Skeletal muscle satellite cell (primary cell): Measurements from ENCODE around the gene MARK1.

ENCODE experiments used
- H3K27me3 ChIP-seq: 2 replicates; pipeline ENCODE4 v1.7.0; 2013; ENCODE audit warnings: low read length; ENCODE audit not compliant: control insufficient read depth, insufficient read depth
- H3K36me3 ChIP-seq: 2 replicates; pipeline ENCODE4 v1.7.0; 2013; ENCODE audit warnings: mild to moderate bottlenecking, control low read depth, low read length; ENCODE audit not compliant: insufficient read depth
- H3K4me1 ChIP-seq: 2 replicates; pipeline ENCODE4 v1.7.0; 2013; ENCODE audit warnings: low read length; ENCODE audit not compliant: control insufficient read depth, insufficient read depth
- H3K4me2 ChIP-seq: 2 replicates; pipeline ENCODE4 v1.7.0; 2013; ENCODE audit warnings: mild to moderate bottlenecking, low read length
- H3K4me3 ChIP-seq: 2 replicates; pipeline ENCODE4 v1.7.0; 2013; ENCODE audit warnings: low read length
- H3K9ac ChIP-seq: 2 replicates; pipeline ENCODE4 v1.7.0; 2013; ENCODE audit warnings: mild to moderate bottlenecking, low read depth, low read length, moderate library complexity
- H3K9me3 ChIP-seq: replicated peaks from 2 replicates; pipeline ENCODE4 v1.7.0; 2013; ENCODE audit warnings: mild to moderate bottlenecking, control low read depth, low read length

The MARK1 gene

DNA sequence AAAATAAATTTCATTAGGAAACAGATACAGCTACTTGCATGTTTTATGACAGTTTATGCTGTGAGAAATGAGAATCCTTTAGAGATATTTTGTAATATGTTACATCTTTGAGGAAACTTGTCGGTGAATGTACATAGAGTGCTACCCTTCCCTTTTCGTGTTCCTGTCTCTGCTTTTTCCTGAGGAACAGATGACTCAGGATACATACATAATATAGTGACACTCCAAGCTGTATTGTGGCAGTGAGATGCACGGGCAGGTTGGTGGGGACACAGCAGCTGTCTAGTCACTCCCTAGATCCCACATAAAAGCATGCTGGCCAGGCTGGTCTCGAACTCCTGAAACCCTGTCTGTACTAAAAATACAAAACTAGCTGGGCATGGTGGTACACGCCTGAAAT, 20.9 kb upstream of the MARK1 start:
- Histone ChIP-seq H3K4me1 (no peaks in the 10 kb centered on the region), H3K36me3 (no peaks in the 10 kb centered on the region), H3K4me2 (no peak overlapping the region), H3K9ac (no peak overlapping the region), H3K9me3 (no peaks in the 10 kb centered on the region), H3K27me3 (peaks cover 19% of the 10 kb centered on the region), H3K4me3 (no peak overlapping the region)

DNA sequence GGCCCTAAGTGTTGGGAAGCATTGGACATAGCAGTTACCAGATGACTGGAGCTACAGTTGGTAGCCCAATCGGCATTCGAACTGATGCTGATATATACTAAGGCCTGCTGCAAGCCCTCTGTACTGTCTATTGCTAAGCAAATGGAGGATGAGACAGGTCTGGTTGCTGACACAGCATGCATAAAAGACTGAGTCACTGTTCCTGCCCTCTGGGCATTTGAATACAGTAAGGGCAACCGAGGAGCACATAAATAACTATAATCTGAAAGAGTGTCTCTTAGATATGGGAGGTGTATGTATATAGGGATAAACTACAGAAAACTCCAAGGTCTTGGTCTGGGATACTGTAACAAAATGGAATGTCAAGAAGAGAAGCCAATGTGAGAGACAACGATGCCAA, 16.8 kb upstream of the MARK1 start:
- H3K36me3 ChIP-seq = no peaks in the 10 kb centered on the region
- H3K4me2 ChIP-seq = no peak overlapping the region
- no peaks in the 10 kb centered on the region for H3K4me1 ChIP-seq
- peaks cover 15% of the 10 kb centered on the region for H3K27me3 ChIP-seq
- H3K9me3 ChIP-seq = no peaks in the 10 kb centered on the region
- H3K9ac ChIP-seq = no peak overlapping the region
- no peak overlapping the region for H3K4me3 ChIP-seq

DNA sequence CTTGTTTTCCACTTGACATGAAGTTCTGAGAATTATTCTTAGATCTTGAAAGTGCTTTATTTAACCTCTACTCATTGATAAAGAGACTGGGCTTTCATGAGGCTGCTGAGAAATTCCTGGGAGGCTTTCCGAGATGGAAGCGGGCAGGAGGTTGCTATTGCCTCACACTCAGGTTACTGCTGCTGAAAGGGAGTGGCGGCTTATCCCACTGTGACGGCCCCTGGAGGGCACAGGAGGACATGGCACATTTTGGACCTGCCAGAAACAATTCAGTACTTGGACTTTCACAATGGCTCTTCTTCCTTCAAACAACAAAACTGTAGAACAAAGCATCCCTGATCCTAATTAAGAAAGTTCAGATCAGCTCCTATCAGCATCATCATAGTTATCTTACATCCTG, 16.2 kb upstream of the MARK1 start:
- H3K27me3 ChIP-seq = peaks cover 15% of the 10 kb centered on the region
- H3K9me3 ChIP-seq = no peaks in the 10 kb centered on the region
- no peak overlapping the region for H3K4me3 ChIP-seq
- no peaks in the 10 kb centered on the region for H3K36me3 ChIP-seq
- H3K4me2 ChIP-seq = no peak overlapping the region
- no peaks in the 10 kb centered on the region for H3K4me1 ChIP-seq
- H3K9ac ChIP-seq = no peak overlapping the region

DNA sequence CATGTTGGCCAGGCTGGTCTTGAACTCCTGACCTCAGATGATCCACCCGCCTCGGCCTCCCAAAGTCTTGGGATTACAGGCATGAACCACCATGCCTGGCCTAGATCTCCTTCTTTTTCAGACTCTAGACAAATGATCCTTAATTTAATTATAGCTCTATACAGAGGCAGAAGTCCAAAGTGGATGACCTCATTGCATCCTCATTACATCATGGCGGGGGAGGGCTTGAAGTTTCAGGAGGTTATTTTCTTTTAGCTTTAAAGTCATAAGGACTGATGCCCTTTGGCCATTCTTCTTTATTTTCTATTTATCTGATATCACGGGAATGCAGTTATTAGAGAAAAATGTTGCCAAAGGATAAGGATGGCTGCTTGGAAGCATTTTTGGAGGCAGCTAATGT, 14.1 kb upstream of the MARK1 start:
- Histone ChIP-seq H3K9ac (no peak overlapping the region), H3K4me1 (no peaks in the 10 kb centered on the region), H3K4me2 (no peak overlapping the region), H3K27me3 (peaks cover 21% of the 10 kb centered on the region), H3K36me3 (no peaks in the 10 kb centered on the region), H3K4me3 (no peak overlapping the region), H3K9me3 (no peaks in the 10 kb centered on the region)

DNA sequence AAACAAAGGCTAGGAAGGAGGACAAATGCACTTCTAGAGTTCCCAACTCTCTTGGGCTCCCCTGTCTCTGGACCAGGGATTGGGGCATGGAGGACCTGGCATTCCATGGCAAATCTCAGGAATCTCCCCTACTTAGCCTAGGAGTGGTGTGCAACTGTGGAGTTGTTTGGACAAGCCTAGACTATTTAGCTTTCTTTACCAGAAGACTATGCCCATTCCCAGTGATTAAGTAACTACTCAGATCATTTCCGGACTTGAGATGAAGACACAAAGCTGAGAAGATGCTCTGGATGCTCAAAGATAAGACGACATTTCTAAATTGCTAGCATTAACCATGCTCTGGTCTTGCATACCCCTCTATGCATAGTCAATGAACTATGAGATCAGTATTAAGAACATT, 13.7 kb upstream of the MARK1 start:
- H3K27me3 ChIP-seq = peaks cover 21% of the 10 kb centered on the region
- no peak overlapping the region for H3K9ac ChIP-seq
- no peaks in the 10 kb centered on the region for H3K9me3 ChIP-seq
- no peaks in the 10 kb centered on the region for H3K4me1 ChIP-seq
- no peak overlapping the region for H3K4me3 ChIP-seq
- no peak overlapping the region for H3K4me2 ChIP-seq
- no peaks in the 10 kb centered on the region for H3K36me3 ChIP-seq

DNA sequence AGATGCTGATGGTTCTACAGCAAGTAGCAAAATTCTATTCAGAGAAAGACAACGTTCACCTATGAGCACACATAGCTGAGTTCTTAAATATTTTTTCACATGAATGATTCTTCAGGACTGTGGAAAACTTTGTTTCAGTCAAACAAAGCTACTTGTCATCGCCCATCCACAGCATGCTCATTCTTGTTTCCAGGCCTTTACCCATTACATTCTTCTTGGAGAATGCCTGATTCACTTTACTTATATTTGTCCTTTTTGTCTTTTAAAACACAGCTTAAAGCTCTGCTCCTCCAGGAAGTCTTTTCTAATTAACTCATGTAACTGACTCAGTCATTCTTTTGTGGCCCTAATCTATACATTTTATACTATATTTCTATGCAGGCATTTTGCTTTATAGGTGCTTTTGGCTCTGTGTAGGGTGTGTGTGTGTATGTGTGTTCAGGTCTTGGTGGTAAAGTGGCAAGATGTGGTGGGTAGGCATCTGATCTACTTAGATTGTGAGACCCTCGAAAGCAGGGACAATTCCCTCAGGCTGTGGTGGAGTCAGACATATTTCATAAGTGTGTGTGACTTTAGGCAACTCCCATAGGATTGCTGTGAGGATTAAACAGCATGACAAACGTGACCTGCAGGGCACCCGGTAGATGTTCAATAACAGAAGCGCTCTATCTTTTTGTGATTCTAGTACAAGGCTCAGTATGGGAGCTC, 11.8 kb upstream of the MARK1 start:
- H3K4me1 ChIP-seq = no peaks in the 10 kb centered on the region

DNA sequence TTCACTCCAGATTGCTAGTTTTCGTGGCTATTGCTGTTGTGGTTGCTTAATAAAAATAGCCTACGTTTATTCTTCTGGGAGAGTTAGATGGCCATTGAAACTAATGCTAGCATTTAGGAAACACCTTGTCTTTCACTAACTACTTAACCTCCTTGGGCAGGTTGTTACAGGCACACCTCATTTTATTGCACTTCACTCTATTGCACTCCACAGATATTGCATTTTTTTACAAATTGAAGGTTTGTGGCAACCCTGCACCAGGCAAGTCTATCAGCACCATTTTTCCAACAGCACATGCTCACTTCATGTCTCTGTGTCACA, 11.3 kb upstream of the MARK1 start:
- Histone ChIP-seq H3K9me3 (no peaks in the 10 kb centered on the region), H3K4me1 (no peaks in the 10 kb centered on the region), H3K27me3 (peaks cover 9% of the 10 kb centered on the region), H3K4me2 (no peak overlapping the region), H3K9ac (no peak overlapping the region), H3K36me3 (no peaks in the 10 kb centered on the region), H3K4me3 (no peak overlapping the region)

More for the DNA sequence above, 11.8 kb upstream of the MARK1 start:
- H3K9me3 ChIP-seq = no peaks in the 10 kb centered on the region
- H3K4me2 ChIP-seq = no peak overlapping the region
- H3K27me3 ChIP-seq = peaks cover 13% of the 10 kb centered on the region
- no peak overlapping the region for H3K4me3 ChIP-seq
- H3K9ac ChIP-seq = no peak overlapping the region
- H3K36me3 ChIP-seq = no peaks in the 10 kb centered on the region

DNA sequence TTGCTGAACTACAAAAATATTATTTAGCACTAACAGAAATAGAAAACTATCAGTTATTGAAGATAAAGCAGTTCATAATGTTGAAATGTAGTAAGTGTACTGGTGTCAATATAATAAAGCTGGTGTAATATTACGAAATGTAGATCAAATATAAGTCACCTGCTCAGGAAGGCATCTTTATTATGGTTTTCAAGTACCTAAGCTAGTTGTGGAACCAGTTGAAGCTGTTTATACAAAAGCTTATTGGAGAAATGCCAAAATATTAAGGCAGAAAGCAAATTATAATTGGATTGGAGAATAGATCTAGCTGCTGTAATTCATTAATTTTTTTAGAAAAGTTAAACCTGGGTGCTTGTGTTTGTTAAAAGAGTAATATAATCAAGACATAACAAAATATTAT, 6.2 kb upstream of the MARK1 start:
- H3K4me2 ChIP-seq = no peak overlapping the region
- H3K4me3 ChIP-seq = no peak overlapping the region
- no peak overlapping the region for H3K9ac ChIP-seq
- no peaks in the 10 kb centered on the region for H3K9me3 ChIP-seq
- no peaks in the 10 kb centered on the region for H3K4me1 ChIP-seq
- no peaks in the 10 kb centered on the region for H3K36me3 ChIP-seq
- H3K27me3 ChIP-seq = peaks cover 33% of the 10 kb centered on the region

DNA sequence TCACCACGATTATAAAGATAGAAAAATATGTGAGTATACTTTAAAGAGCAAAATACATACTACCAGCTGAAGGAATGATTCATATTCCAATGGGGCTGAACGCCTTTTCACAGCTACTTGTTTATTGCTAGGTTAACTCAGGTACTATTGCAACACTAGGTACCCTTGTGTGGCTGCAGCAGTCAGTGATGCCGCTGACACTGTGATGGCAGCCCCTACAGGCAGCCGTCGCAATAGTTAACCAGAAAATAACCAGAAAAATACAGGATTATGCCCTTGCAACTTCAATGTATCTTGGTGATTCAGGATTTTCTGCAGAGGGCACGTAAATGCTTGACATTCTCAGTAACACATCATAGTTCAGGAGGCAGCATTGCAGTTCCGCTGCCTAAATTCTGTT, 1.6 kb upstream of the MARK1 start:
- H3K4me3 ChIP-seq = no peak overlapping the region
- H3K4me1 ChIP-seq = no peaks in the 10 kb centered on the region
- H3K9ac ChIP-seq = no peak overlapping the region
- H3K4me2 ChIP-seq = no peak overlapping the region
- H3K36me3 ChIP-seq = no peaks in the 10 kb centered on the region
- no peaks in the 10 kb centered on the region for H3K9me3 ChIP-seq
- H3K27me3 ChIP-seq = peaks cover 24% of the 10 kb centered on the region

DNA sequence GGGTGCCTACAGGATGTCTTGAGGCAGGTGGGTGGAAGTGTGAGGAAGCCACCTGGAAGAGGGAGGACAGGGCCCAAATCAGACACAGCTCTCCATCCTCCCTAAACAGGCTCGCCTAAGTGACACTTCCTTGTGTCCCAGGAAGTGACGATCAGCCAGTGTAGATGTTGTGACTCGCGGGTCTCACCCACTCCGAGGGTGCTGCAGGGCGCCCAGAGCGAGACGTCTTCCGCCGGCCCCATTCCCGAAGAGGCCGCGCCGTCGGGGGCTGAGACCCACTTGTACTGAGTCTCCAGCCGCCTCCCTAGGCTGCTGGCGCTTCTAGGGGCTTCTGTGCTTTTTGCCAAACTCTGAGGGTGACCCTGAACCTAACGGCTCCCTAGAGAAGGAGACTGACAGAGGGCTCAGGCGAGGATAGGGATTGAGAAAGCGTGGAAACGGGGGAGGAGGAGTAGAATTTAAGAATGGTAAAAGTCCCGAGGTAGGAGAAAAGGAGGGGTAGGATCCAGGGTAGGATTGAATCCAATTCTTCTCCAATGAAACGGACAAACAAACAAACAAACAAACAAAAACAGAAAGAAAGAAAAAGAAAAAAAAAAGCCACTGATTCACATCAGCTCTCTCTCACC, 543 bp upstream of the MARK1 start:
- Histone ChIP-seq H3K9me3 (no peaks in the 10 kb centered on the region), H3K9ac (peak overlapping the region; percentile 82), H3K27me3 (peaks cover 23% of the 10 kb centered on the region)

DNA sequence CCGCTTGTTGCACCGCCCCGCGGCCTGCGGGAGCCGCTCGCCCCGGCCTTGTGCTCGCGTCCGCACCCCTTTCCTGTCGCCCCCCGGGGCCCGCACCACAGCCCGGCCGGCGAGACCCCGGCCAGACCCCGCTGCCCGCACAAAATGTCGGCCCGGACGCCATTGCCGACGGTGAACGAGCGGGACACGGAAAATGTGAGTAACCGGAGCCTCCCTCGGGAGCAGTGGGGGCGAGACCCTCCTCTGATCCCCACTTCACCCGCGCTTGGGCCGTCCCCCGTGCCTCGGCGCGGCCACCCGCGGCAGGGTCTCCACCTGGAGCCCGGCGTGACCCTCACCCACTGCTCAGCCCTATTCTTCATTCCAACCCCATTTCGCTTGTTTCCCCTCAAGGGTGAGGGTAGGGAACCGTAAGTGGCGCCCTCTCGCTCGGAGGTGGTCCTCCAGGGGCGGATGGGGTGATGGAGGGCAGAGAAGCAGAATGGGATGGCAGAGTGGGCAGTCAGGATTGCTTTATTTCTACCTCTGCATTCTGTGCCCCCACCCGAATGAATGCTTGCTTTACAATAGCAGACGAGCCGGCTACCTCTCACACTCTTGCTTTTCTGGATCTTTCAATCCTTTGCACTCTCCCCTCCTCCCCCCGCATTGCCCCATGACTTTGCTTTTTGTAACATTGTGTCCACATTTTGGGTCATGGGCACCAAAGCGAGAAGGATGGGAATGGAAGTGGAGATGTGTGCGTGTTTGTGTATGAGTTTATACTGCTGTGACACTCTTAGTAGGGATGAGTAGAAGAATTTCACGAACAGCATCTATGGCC, 954 bp downstream of the MARK1 start:
- Histone ChIP-seq H3K9ac (peak overlapping the region; percentile 82), H3K4me3 (peak overlapping the region; percentile 79), H3K36me3 (no peaks in the 10 kb centered on the region), H3K9me3 (no peaks in the 10 kb centered on the region), H3K27me3 (peaks cover 16% of the 10 kb centered on the region), H3K4me1 (no peaks in the 10 kb centered on the region), H3K4me2 (peak overlapping the region; percentile 88)

More for the DNA sequence above, 543 bp upstream of the MARK1 start:
- H3K4me2 ChIP-seq = peak overlapping the region; percentile 88
- no peaks in the 10 kb centered on the region for H3K4me1 ChIP-seq
- no peaks in the 10 kb centered on the region for H3K36me3 ChIP-seq
- peak overlapping the region; percentile 79 for H3K4me3 ChIP-seq
